Measurements from ENCODE around the gene ANKRD60. TPM values are rescaled to one million over a fixed set of nuclear protein-coding genes. Genes with fewer than 3 reads are reported as not detected.
A peak's percentile ranks its signal among the peaks of the same experiment; 100 is the strongest.

The ANKRD60 gene
- total RNA-seq, 2 donors from 2014 or later: not detected

GRCh38 chr20:58251348-58251978 is 23.0 kb upstream of the ANKRD60 start:
- H3K4me3 Mint-ChIP-seq: no peak overlapping the region
- no peak for DNase-seq
- peaks cover 14% of the 10 kb centered on the region for H3K9me3 Mint-ChIP-seq
- no peaks in the 10 kb centered on the region for H3K27me3 Mint-ChIP-seq (ENCODE audit: insufficient read depth)
- H3K4me1 Mint-ChIP-seq: peaks cover 9% of the 10 kb centered on the region
- 82 to 86% methylated on average over 8 of the region's 8 CpGs for WGBS, 2 experiments (ENCODE audit: insufficient coverage in 1 of 2, insufficient read length in 1 of 2)
- peaks cover 52% of the 10 kb centered on the region for H3K36me3 ChIP-seq (ENCODE audit: control insufficient read depth, insufficient read depth, low read length)
- H3K4me1 ChIP-seq (ENCODE audit: control insufficient read depth, insufficient read depth, low read length): no peaks in the 10 kb centered on the region
- H3K27me3 ChIP-seq (ENCODE audit: control insufficient read depth, insufficient read depth, low read length, poor library complexity, severe bottlenecking): no peaks in the 10 kb centered on the region
- H3K36me3 Mint-ChIP-seq (ENCODE audit: low read depth): peaks cover 52% of the 10 kb centered on the region
- no peak for TF ChIP-seq CTCF (conservative IDR thresholded peaks at IDR 0.05)
- no peak overlapping the region for H3K27ac ChIP-seq (ENCODE audit: low read depth, low read length)
- H3K4me3 ChIP-seq (ENCODE audit: low read length): no peak overlapping the region
- H3K9ac ChIP-seq (ENCODE audit: extremely low read depth, low read length, poor library complexity, severe bottlenecking): no peak overlapping the region
- H3K27ac Mint-ChIP-seq: no peak overlapping the region
- H3K9me3 ChIP-seq (ENCODE audit: control insufficient read depth, low read length): peaks cover 15% of the 10 kb centered on the region

- Histone ChIP-seq H3K9me3 (ENCODE audit: control insufficient read depth, low read length) (no peaks in the 10 kb centered on the region), H3K9ac (ENCODE audit: extremely low read depth, low read length, poor library complexity, severe bottlenecking) (no peak overlapping the region), H3K27ac (ENCODE audit: low read depth, low read length) (no peak overlapping the region), H3K27me3 (ENCODE audit: control insufficient read depth, insufficient read depth, low read length, poor library complexity, severe bottlenecking) (no peaks in the 10 kb centered on the region), H3K36me3 (ENCODE audit: control insufficient read depth, insufficient read depth, low read length) (peaks cover 82% of the 10 kb centered on the region), H3K4me1 (ENCODE audit: control insufficient read depth, insufficient read depth, low read length) (no peaks in the 10 kb centered on the region), H3K4me3 (ENCODE audit: low read length) (no peak overlapping the region)
- H3K27ac Mint-ChIP-seq: no peak overlapping the region
- H3K4me3 Mint-ChIP-seq: no peak overlapping the region
- peak; percentile 73 for TF ChIP-seq CTCF (conservative IDR thresholded peaks at IDR 0.05)
- DNase-seq: peak; percentile 76
- peaks cover 18% of the 10 kb centered on the region for H3K4me1 Mint-ChIP-seq
- no peaks in the 10 kb centered on the region for H3K27me3 Mint-ChIP-seq (ENCODE audit: insufficient read depth)
- WGBS, 2 experiments (ENCODE audit: insufficient coverage in 1 of 2, insufficient read length in 1 of 2): 84 to 88% methylated on average over 4 to 9 of the region's 9 CpGs
- H3K9me3 Mint-ChIP-seq: no peaks in the 10 kb centered on the region
- peaks cover 59% of the 10 kb centered on the region for H3K36me3 Mint-ChIP-seq (ENCODE audit: low read depth)
These were observed 17.9 kb upstream of the ANKRD60 start for GRCh38 chr20:58246346-58246745.

- Histone ChIP-seq H3K4me3 (ENCODE audit: low read length) (no peak overlapping the region), H3K36me3 (ENCODE audit: control insufficient read depth, insufficient read depth, low read length) (peaks cover 82% of the 10 kb centered on the region), H3K27ac (ENCODE audit: low read depth, low read length) (no peak overlapping the region), H3K9ac (ENCODE audit: extremely low read depth, low read length, poor library complexity, severe bottlenecking) (no peak overlapping the region), H3K27me3 (ENCODE audit: control insufficient read depth, insufficient read depth, low read length, poor library complexity, severe bottlenecking) (no peaks in the 10 kb centered on the region), H3K4me1 (ENCODE audit: control insufficient read depth, insufficient read depth, low read length) (no peaks in the 10 kb centered on the region), H3K9me3 (ENCODE audit: control insufficient read depth, low read length) (no peaks in the 10 kb centered on the region)
- Mint-ChIP-seq H3K4me1 (peaks cover 18% of the 10 kb centered on the region), H3K9me3 (no peaks in the 10 kb centered on the region), H3K4me3 (no peak overlapping the region), H3K27me3 (ENCODE audit: insufficient read depth) (no peaks in the 10 kb centered on the region), H3K27ac (no peak overlapping the region), H3K36me3 (ENCODE audit: low read depth) (peaks cover 61% of the 10 kb centered on the region)
- no peak for DNase-seq
- TF ChIP-seq CTCF (conservative IDR thresholded peaks at IDR 0.05): no peak
- WGBS, 2 experiments (ENCODE audit: insufficient coverage in 1 of 2, insufficient read length in 1 of 2): 97% methylated on average over 5 to 8 of the region's 8 CpGs
These were observed 17.5 kb upstream of the ANKRD60 start for GRCh38 chr20:58245931-58246330.
